Esophagus squamous epithelium (tissue), 5 donors: ENCODE data around the gene ASB14. TPM values are rescaled to one million over a fixed set of nuclear protein-coding genes. Genes with fewer than 3 reads are reported as not detected.

Source experiments
- DNase-seq: peaks from one replicate; lab custom pipeline; 2025; lab: John Stamatoyannopoulos, UW
- H3K27ac ChIP-seq, 4 donors: fragments of 200-600 bp; sonication (generic); one replicate each; pipeline ENCODE4 v1.5.1; 2016 to 2019; ENCODE audit warnings: mild to moderate bottlenecking in 1 of 4
- H3K27me3 ChIP-seq, 4 donors: fragments of 200-600 bp; sonication (generic); 1 replicate in 3 of 4; 2 replicates in 1 of 4; pipeline versions ENCODE4 v1.5.1 to v1.6.0; 2017 to 2021; ENCODE audit warnings: antibody characterized with exemption in 1 of 4
- H3K36me3 ChIP-seq, 3 donors: fragments of 200-600 bp; sonication (generic); one replicate each; pipeline ENCODE4 v1.5.1; 2016 to 2019
- H3K4me1 ChIP-seq, 3 donors: fragments of 200-600 bp; sonication (generic); one replicate each; pipeline ENCODE4 v1.5.1; 2017 to 2019
- H3K4me3 ChIP-seq, 4 donors: fragments of 200-600 bp; sonication (generic); 1 replicate in 3 of 4; 2 replicates in 1 of 4; pipeline ENCODE4 v1.5.1; 2016 to 2019; ENCODE audit warnings: mild to moderate bottlenecking in 2 of 4, moderate library complexity in 1 of 4
- H3K9me3 ChIP-seq, 3 donors: fragments of 200-600 bp; sonication (generic); one replicate each; pipeline ENCODE4 v1.5.1; 2016 to 2019
- CTCF ChIP-seq, 6 experiments: fragments of 450-650 bp in 4 of 6; fragments of 200-600 bp in 2 of 6; sonication (generic) in 2 of 6; IDR thresholded peaks; one replicate each; pipeline ENCODE4 v1.5.1; 2016 to 2019; ENCODE audit warnings: antibody characterized with exemption in 6 of 6, mild to moderate bottlenecking in 4 of 6, moderate library complexity in 4 of 6
- POLR2A ChIP-seq, 4 donors: fragments of 450-650 bp; IDR thresholded peaks; one replicate each; pipeline ENCODE4 v1.6.1; 2017; ENCODE audit warnings: antibody characterized with exemption in 4 of 4, mild to moderate bottlenecking in 4 of 4, moderate library complexity in 3 of 4
- WGBS, 2 donors: methylation state at CpG; one replicate each; pipeline ENCODE4 v1.1.5; 2018; 5-methylcytosine and 5-hydroxymethylcytosine counted together
- intact Hi-C: fragments of 100-400 bp; cut with DNase I; formaldehyde crosslinking; loops from one replicate; pipeline ENCODE4 v1.15.0; 2022
- total RNA-seq, 4 donors: library from RNA; depleted of rRNA; stranded (reverse); fragments of >200 nt; gene quantifications; one replicate each; pipeline ENCODE4 v1.1.0, GENCODE V29; 2016
- donor health status: DM: yes; HTN: yes; CAD: no.

The ASB14 gene
- total RNA-seq, 4 donors from 2014 or later, result not detected

GRCh38 chr3:57261119-57261518 is 31.4 kb downstream of the ASB14 start:
- 88 to 92% methylated on average over 4 of the region's 4 CpGs for WGBS, 2 donors

GRCh38 chr3:57257678-57258077 is 34.8 kb downstream of the ASB14 start:
- Histone ChIP-seq H3K27me3 (no peaks in the 10 kb centered on the region), H3K27ac (no peak overlapping the region), H3K36me3 (peaks cover 0 to 88% (median 28%) of the 10 kb centered on the region in 3 donors), H3K4me3 (no peak overlapping the region), H3K9me3 (no peaks in the 10 kb centered on the region), H3K4me1 (no peaks in the 10 kb centered on the region)
- no peak for DNase-seq
- TF ChIP-seq CTCF (IDR thresholded peaks at IDR 0.05), result no peak
- TF ChIP-seq POLR2A (IDR thresholded peaks at IDR 0.05), result no peak
- intact Hi-C loops, result no loop called here

More at GRCh38 chr3:57261119-57261518, 31.4 kb downstream of the ASB14 start:
- TF ChIP-seq CTCF (IDR thresholded peaks at IDR 0.05), result no peak
- no peak for TF ChIP-seq POLR2A (IDR thresholded peaks at IDR 0.05)
- intact Hi-C loops, result no loop called here
- H3K4me1 ChIP-seq, result no peaks in the 10 kb centered on the region
- H3K36me3 ChIP-seq, result peaks cover 0 to 99% (median 33%) of the 10 kb centered on the region in 3 donors
- H3K9me3 ChIP-seq, result no peaks in the 10 kb centered on the region
- H3K27ac ChIP-seq, result no peak overlapping the region
- no peaks in the 10 kb centered on the region for H3K27me3 ChIP-seq
- no peak for DNase-seq
- H3K4me3 ChIP-seq, result no peak overlapping the region

- Histone ChIP-seq H3K27me3 (no peaks in the 10 kb centered on the region), H3K4me1 (no peaks in the 10 kb centered on the region), H3K36me3 (peaks cover 0 to 88% (median 28%) of the 10 kb centered on the region in 3 donors), H3K9me3 (no peaks in the 10 kb centered on the region), H3K27ac (no peak overlapping the region), H3K4me3 (no peak overlapping the region)
- intact Hi-C loops, result no loop called here
- TF ChIP-seq CTCF (IDR thresholded peaks at IDR 0.05), result no peak
- no peak for TF ChIP-seq POLR2A (IDR thresholded peaks at IDR 0.05)
- no peak for DNase-seq
- WGBS, 2 donors, result 76 to 78% methylated on average over 3 of the region's 3 CpGs
Observed at GRCh38 chr3:57256844-57257243, 35.6 kb downstream of the ASB14 start.

- Histone ChIP-seq H3K4me1 (no peaks in the 10 kb centered on the region), H3K36me3 (peaks cover 0 to 85% (median 10%) of the 10 kb centered on the region in 3 donors), H3K4me3 (no peak overlapping the region), H3K27me3 (no peaks in the 10 kb centered on the region), H3K27ac (no peak overlapping the region), H3K9me3 (no peaks in the 10 kb centered on the region)
- WGBS, 2 donors, result 76 to 87% methylated on average over 1 of the region's 1 CpG
- TF ChIP-seq CTCF (IDR thresholded peaks at IDR 0.05) (no peak), POLR2A (IDR thresholded peaks at IDR 0.05) (no peak)
- DNase-seq, result no peak
- intact Hi-C loops, result no loop called here
Observed at GRCh38 chr3:57252404-57252803, 40.1 kb downstream of the ASB14 start.

GRCh38 chr3:57244946-57245345 is 47.5 kb downstream of the ASB14 start:
- Histone ChIP-seq H3K4me3 (no peak overlapping the region), H3K4me1 (no peaks in the 10 kb centered on the region), H3K36me3 (peaks cover 0 to 100% (median 15%) of the 10 kb centered on the region in 3 donors), H3K27me3 (no peaks in the 10 kb centered on the region), H3K27ac (no peak overlapping the region), H3K9me3 (no peaks in the 10 kb centered on the region)
- intact Hi-C loops, result no loop called here
- TF ChIP-seq CTCF (IDR thresholded peaks at IDR 0.05) (no peak), POLR2A (IDR thresholded peaks at IDR 0.05) (no peak)
- WGBS, 2 donors, result 77% methylated on average over 2 of the region's 2 CpGs
- no peak for DNase-seq
